SKM-1 (cell line): ENCODE results near the gene HIVEP3.

Experiments used
- DNase-seq: peaks from one replicate; lab custom pipeline; 2025; ENCODE audit not compliant: unreplicated experiment; lab: John Stamatoyannopoulos, UW

Gene HIVEP3

GRCh38 chr1:41875487-41875886, 43.2 kb downstream of the HIVEP3 start:
- DNase-seq = no peak

GRCh38 chr1:41874903-41875411, 43.8 kb downstream of the HIVEP3 start:
- DNase-seq = no peak

- no peak for DNase-seq
Observed at GRCh38 chr1:41874151-41874719, 44.5 kb downstream of the HIVEP3 start.

GRCh38 chr1:41872074-41872473, 46.6 kb downstream of the HIVEP3 start:
- no peak for DNase-seq

- DNase-seq = no peak
Observed at GRCh38 chr1:41870076-41870562, 48.6 kb downstream of the HIVEP3 start.

- no peak for DNase-seq
Observed at GRCh38 chr1:41868241-41868998, 50.3 kb downstream of the HIVEP3 start.

GRCh38 chr1:41866285-41866684, 52.4 kb downstream of the HIVEP3 start:
- DNase-seq = no peak

GRCh38 chr1:41864471-41865040, 54.2 kb downstream of the HIVEP3 start:
- DNase-seq = no peak

GRCh38 chr1:41863718-41864117, 55.0 kb downstream of the HIVEP3 start:
- DNase-seq = no peak

GRCh38 chr1:41862384-41863221, 56.1 kb downstream of the HIVEP3 start:
- no peak for DNase-seq

- no peak for DNase-seq
Observed at GRCh38 chr1:41861535-41862383, 57.0 kb downstream of the HIVEP3 start.

GRCh38 chr1:41860771-41861170, 58.0 kb downstream of the HIVEP3 start:
- DNase-seq = no peak

GRCh38 chr1:41860214-41860613, 58.5 kb downstream of the HIVEP3 start:
- DNase-seq = no peak

- no peak for DNase-seq
Observed at GRCh38 chr1:41859686-41860085, 59.0 kb downstream of the HIVEP3 start.

GRCh38 chr1:41856944-41857285, 61.8 kb downstream of the HIVEP3 start:
- no peak for DNase-seq

GRCh38 chr1:41856151-41856943, 62.4 kb downstream of the HIVEP3 start:
- no peak for DNase-seq

- no peak for DNase-seq
Observed at GRCh38 chr1:41855713-41856112, 63.0 kb downstream of the HIVEP3 start.

GRCh38 chr1:41853907-41854306, 64.8 kb downstream of the HIVEP3 start:
- DNase-seq = no peak

- DNase-seq = no peak
Observed at GRCh38 chr1:41852091-41852490, 66.6 kb downstream of the HIVEP3 start.

- peak; percentile 65 for DNase-seq
Observed at GRCh38 chr1:41851589-41851988, 67.1 kb downstream of the HIVEP3 start.
